Measurements from ENCODE around the gene PRKN. TPM values are rescaled to one million over a fixed set of nuclear protein-coding genes. Genes with fewer than 3 reads are reported as not detected.

Gene PRKN
- total RNA-seq, 4 donors from 2014 or later, result 5.5 to 17.9 (median 6.8) TPM

DNA sequence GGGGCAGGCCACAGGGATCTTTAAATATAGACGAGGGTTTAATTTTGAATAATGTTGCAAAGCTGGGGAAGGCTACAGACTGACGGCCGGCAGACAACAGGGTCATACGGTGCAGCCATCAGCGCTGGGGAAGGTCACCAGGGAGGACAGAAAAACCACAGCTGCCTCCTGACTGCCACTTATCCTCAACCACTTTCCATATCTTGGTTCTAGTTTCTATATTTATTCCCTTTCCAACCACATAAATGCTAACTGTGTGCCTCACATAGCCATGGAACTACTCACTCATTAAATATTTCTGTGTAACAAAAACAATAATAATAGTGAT lies 1368.0 kb downstream of the PRKN start:
- H3K9me3 ChIP-seq, result peaks cover 0 to 18% (median 4%) of the 10 kb centered on the region in 4 donors
- no peak overlapping the region for H3K4me3 ChIP-seq
- peaks cover 0 to 13% (median 0%) of the 10 kb centered on the region in 3 donors for H3K36me3 ChIP-seq
- TF ChIP-seq POLR2A (IDR thresholded peaks at IDR 0.05) (no peak), EP300 (IDR thresholded peaks at IDR 0.05) (no peak)
- TF ChIP-seq, protein P1, sequence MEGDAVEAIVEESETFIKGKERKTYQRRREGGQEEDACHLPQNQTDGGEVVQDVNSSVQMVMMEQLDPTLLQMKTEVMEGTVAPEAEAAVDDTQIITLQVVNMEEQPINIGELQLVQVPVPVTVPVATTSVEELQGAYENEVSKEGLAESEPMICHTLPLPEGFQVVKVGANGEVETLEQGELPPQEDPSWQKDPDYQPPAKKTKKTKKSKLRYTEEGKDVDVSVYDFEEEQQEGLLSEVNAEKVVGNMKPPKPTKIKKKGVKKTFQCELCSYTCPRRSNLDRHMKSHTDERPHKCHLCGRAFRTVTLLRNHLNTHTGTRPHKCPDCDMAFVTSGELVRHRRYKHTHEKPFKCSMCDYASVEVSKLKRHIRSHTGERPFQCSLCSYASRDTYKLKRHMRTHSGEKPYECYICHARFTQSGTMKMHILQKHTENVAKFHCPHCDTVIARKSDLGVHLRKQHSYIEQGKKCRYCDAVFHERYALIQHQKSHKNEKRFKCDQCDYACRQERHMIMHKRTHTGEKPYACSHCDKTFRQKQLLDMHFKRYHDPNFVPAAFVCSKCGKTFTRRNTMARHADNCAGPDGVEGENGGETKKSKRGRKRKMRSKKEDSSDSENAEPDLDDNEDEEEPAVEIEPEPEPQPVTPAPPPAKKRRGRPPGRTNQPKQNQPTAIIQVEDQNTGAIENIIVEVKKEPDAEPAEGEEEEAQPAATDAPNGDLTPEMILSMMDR (IDR thresholded peaks at IDR 0.05), result no peak
- 64 to 75% methylated on average over 5 of the region's 5 CpGs for WGBS, 2 donors
- H3K27me3 ChIP-seq, result no peaks in the 10 kb centered on the region
- H3K4me1 ChIP-seq, result no peaks in the 10 kb centered on the region
- DNase-seq (ENCODE audit: low spot score in 2 of 2), result no peak
- no peak overlapping the region for H3K27ac ChIP-seq

- Histone ChIP-seq H3K27me3 (no peaks in the 10 kb centered on the region), H3K27ac (peak overlapping the region in 2 of 4 donors; percentile 5 to 26), H3K9me3 (no peaks in the 10 kb centered on the region), H3K36me3 (peaks cover 0 to 13% (median 0%) of the 10 kb centered on the region in 3 donors), H3K4me3 (no peak overlapping the region), H3K4me1 (no peaks in the 10 kb centered on the region)
- WGBS, 2 donors, result 84 to 85% methylated on average over 21 of the region's 21 CpGs
- DNase-seq (ENCODE audit: low spot score in 2 of 2), result no peak
- TF ChIP-seq, protein P1 (IDR thresholded peaks at IDR 0.05), result no peak
- TF ChIP-seq POLR2A (IDR thresholded peaks at IDR 0.05), result no peak
- TF ChIP-seq EP300 (IDR thresholded peaks at IDR 0.05), result no peak
Measured at GRCh38 chr6:161356167-161356854, 1371.3 kb downstream of the PRKN start.

DNA sequence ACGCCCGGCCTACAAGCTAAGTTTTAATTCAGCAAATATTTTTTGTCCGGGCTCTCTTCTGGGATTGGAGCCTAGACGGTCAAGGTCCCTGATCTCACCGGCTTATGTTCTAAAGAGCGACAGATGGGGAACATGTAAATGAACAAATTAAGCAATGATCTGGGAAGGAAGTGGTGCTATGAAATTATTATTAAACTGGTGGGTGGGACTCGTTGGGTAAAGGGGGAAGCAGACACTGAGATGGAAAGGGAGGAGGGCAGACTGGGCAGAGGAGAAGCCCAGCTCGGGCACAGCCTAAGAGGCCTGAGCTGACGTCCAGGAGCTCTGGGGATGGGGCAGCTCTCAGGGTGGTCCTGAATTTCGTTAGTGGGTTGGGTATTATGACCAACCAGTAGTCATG lies 1371.9 kb downstream of the PRKN start:
- DNase-seq (ENCODE audit: low spot score in 2 of 2), result no peak
- no peak overlapping the region for H3K4me3 ChIP-seq
- H3K9me3 ChIP-seq, result no peaks in the 10 kb centered on the region
- WGBS, 2 donors, result 76 to 85% methylated on average over 10 of the region's 10 CpGs
- peak overlapping the region in 2 of 4 donors; percentile 5 to 26 for H3K27ac ChIP-seq
- H3K27me3 ChIP-seq, result no peaks in the 10 kb centered on the region
- peaks cover 0 to 13% (median 0%) of the 10 kb centered on the region in 3 donors for H3K36me3 ChIP-seq
- TF ChIP-seq, protein P1 (IDR thresholded peaks at IDR 0.05), result no peak
- no peak for TF ChIP-seq EP300 (IDR thresholded peaks at IDR 0.05)
- no peak for TF ChIP-seq POLR2A (IDR thresholded peaks at IDR 0.05)
- no peaks in the 10 kb centered on the region for H3K4me1 ChIP-seq

- Histone ChIP-seq H3K4me3 (no peak overlapping the region), H3K36me3 (peaks cover 0 to 10% (median 0%) of the 10 kb centered on the region in 3 donors), H3K27ac (peak overlapping the region in 2 of 4 donors; percentile 23 to 79), H3K27me3 (no peaks in the 10 kb centered on the region), H3K4me1 (no peaks in the 10 kb centered on the region), H3K9me3 (no peaks in the 10 kb centered on the region)
- 95 to 97% methylated on average over 13 of the region's 13 CpGs for WGBS, 2 donors
- no peak for TF ChIP-seq EP300 (IDR thresholded peaks at IDR 0.05)
- TF ChIP-seq, protein P1 (IDR thresholded peaks at IDR 0.05), result no peak
- TF ChIP-seq POLR2A (IDR thresholded peaks at IDR 0.05), result no peak
- DNase-seq (ENCODE audit: low spot score in 2 of 2), result no peak
Measured at GRCh38 chr6:161354956-161355355, 1372.6 kb downstream of the PRKN start.

DNA sequence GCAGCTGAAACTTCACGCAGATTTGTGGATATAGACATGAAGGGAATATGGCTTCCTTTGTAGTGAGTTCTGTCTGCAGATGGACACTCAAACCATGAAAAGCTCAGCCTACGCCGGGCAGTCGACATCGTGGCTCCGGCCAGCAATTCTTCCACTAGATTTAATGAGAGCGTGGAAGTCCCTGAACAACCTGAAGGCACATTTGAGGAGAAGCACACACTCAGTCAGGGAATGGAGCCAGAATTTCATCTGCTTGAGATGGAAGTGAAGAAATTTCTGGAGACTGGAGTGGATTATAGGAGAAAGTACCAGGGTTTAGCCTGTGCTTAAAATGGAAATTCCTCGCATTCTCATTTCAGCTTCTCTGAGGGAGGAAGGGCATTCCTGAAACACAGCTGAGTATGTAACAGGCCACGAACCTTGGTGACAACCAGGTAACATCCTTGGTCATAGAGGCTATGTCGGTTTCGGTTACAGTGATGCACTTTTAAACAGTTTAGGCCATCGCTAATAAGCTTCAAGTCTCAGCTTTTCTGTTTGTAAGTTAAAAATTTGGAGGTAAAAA lies 1373.2 kb downstream of the PRKN start:
- no peak for DNase-seq (ENCODE audit: low spot score in 2 of 2)
- Histone ChIP-seq H3K27ac (peak overlapping the region in 3 of 4 donors; percentile 23 to 79 (median 29)), H3K27me3 (no peaks in the 10 kb centered on the region), H3K36me3 (peaks cover 0 to 4% (median 0%) of the 10 kb centered on the region in 3 donors), H3K4me3 (no peak overlapping the region), H3K4me1 (no peaks in the 10 kb centered on the region), H3K9me3 (no peaks in the 10 kb centered on the region)
- 77 to 95% methylated on average over 12 of the region's 12 CpGs for WGBS, 2 donors
- TF ChIP-seq EP300 (IDR thresholded peaks at IDR 0.05), result no peak
- TF ChIP-seq POLR2A (IDR thresholded peaks at IDR 0.05), result no peak
- TF ChIP-seq, protein P1 (IDR thresholded peaks at IDR 0.05), result no peak

All from tibial nerve (tissue), 4 donors.